ENCODE results near the gene LEMD2.

DNA sequence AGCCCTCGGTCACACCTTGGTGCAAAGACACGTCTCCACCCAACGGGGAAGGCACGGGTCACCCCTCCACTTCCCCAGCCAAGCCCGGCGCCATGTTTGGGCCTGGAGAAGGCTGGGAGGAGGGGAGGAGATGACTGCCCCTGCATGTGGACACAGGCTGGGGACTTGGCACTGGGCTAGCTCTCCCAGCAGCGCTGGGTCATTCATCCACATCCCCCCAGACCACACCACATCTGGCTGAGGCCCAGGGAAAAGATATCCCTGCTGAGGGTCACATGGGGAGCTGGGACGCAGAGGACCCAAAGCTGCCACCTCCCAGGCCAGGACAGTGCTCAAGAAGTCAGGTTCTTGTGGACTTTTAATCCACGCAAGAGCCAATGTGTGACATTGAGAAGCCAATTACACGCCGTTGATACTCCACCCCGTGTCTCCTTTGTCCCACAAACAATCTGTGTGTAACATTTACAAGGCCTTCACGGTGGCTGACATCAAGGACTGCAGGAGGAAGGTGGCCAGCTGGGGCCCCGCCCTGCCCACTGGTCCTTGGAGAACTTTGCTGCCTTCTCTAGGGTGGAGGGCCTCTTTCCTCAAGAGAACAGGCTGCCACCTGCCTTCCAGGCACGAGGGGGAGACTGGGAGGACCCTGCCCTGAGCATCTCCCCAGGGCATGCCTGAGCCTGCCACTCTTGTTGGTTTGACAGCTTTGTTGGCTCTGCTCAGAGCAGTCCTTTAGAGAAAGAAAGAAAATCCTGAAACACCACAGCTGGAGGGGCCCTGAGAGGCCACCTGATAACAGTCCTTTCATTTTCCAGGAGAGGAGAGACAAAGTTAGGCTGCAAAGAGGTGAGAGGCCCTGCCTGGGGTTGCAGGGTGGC is 36.9 kb downstream of the LEMD2 start:
- TF ChIP-seq, protein P1, sequence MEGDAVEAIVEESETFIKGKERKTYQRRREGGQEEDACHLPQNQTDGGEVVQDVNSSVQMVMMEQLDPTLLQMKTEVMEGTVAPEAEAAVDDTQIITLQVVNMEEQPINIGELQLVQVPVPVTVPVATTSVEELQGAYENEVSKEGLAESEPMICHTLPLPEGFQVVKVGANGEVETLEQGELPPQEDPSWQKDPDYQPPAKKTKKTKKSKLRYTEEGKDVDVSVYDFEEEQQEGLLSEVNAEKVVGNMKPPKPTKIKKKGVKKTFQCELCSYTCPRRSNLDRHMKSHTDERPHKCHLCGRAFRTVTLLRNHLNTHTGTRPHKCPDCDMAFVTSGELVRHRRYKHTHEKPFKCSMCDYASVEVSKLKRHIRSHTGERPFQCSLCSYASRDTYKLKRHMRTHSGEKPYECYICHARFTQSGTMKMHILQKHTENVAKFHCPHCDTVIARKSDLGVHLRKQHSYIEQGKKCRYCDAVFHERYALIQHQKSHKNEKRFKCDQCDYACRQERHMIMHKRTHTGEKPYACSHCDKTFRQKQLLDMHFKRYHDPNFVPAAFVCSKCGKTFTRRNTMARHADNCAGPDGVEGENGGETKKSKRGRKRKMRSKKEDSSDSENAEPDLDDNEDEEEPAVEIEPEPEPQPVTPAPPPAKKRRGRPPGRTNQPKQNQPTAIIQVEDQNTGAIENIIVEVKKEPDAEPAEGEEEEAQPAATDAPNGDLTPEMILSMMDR (IDR thresholded peaks at IDR 0.05), result peak in 2 of 6 experiments; percentile 11 to 14
- TF ChIP-seq POLR2A (IDR thresholded peaks at IDR 0.05), result peak in 1 of 2 donors; percentile 21

Data from thyroid gland (tissue), 4 donors.